PFSK-1 (cell line): ENCODE results near the gene RNU5B-1.

ENCODE experiments used
- FOXP2 ChIP-seq: optimal IDR thresholded peaks from 2 replicates; pipeline ENCODE3; 2011; ENCODE audit warnings: borderline replicate concordance, control low read depth, inconsistent platforms; ENCODE audit not compliant: insufficient read depth; ENCODE audit errors: extremely low read length, extremely low read depth
- POLR2AphosphoS5 ChIP-seq: IDR thresholded peaks from 2 replicates; pipeline ENCODE4 v1.6.1; 2012; ENCODE audit warnings: low read depth, mild to moderate bottlenecking, control low read depth, low read length, moderate library complexity
- REST ChIP-seq, 2 experiments: IDR thresholded peaks; 2 replicates each; pipeline versions ENCODE4 v1.6.1 to v1.8.0; 2011 to 2012; ENCODE audit warnings: low read depth in 2 of 2, low read length in 2 of 2, control low read depth in 1 of 2, inconsistent platforms in 1 of 2, mild to moderate bottlenecking in 1 of 2, moderate library complexity in 1 of 2; ENCODE audit not compliant: insufficient read depth in 1 of 2
- SIN3A ChIP-seq: IDR thresholded peaks from 2 replicates; pipeline ENCODE4 v1.6.1; 2012; ENCODE audit warnings: mild to moderate bottlenecking, low read length, moderate library complexity, borderline replicate concordance; ENCODE audit not compliant: insufficient read depth
- TAF1 ChIP-seq: IDR thresholded peaks from 2 replicates; pipeline ENCODE4 v1.6.1; 2012; ENCODE audit warnings: low read length, control low read depth, borderline replicate concordance; ENCODE audit not compliant: insufficient read depth

RNU5B-1 gene

GRCh38 chr15:65349338-65349737 is 44.9 kb downstream of the RNU5B-1 start:
- no peak for TF ChIP-seq SIN3A
- no peak for TF ChIP-seq TAF1
- TF ChIP-seq REST (IDR thresholded peaks at IDR 0.05; ENCODE audit: insufficient read depth in 1 of 2, low read depth in 2 of 2, low read length in 2 of 2), result no peak
- TF ChIP-seq FOXP2, result no peak
- TF ChIP-seq POLR2AphosphoS5, result no peak
